Adipocyte (in vitro differentiated cells): ENCODE data around the gene RHOBTB3.

Source experiments
- DNase-seq: peaks from one replicate; pipeline ENCODE4 v3.0.0-alpha.2; 2015; ENCODE audit warnings: low read depth
- H3K27me3 ChIP-seq: replicated peaks from 2 replicates; pipeline ENCODE4 v1.7.0; 2013; ENCODE audit warnings: mild to moderate bottlenecking, low read length, moderate library complexity; ENCODE audit not compliant: control insufficient read depth, insufficient read depth
- H3K36me3 ChIP-seq: 2 replicates; pipeline ENCODE4 v1.7.0; 2013; ENCODE audit warnings: low read length, mild to moderate bottlenecking, moderate library complexity; ENCODE audit not compliant: control insufficient read depth, insufficient read depth, severe bottlenecking
- H3K4me1 ChIP-seq: 2 replicates; pipeline ENCODE4 v1.7.0; 2013; ENCODE audit warnings: mild to moderate bottlenecking, low read length, moderate library complexity; ENCODE audit not compliant: control insufficient read depth, insufficient read depth
- H3K4me3 ChIP-seq: 2 replicates; pipeline ENCODE4 v1.7.0; 2013; ENCODE audit warnings: mild to moderate bottlenecking, low read length, moderate library complexity
- H3K9ac ChIP-seq: 2 replicates; pipeline ENCODE4 v1.7.0; 2013; ENCODE audit warnings: mild to moderate bottlenecking, low read length, moderate library complexity
- H3K9me3 ChIP-seq: 2 replicates; pipeline ENCODE4 v1.7.0; 2013; ENCODE audit warnings: mild to moderate bottlenecking, low read length, moderate library complexity; ENCODE audit not compliant: control insufficient read depth

RHOBTB3 gene

GRCh38 chr5:95794070-95794516 lies 63.0 kb downstream of the RHOBTB3 start:
- Histone ChIP-seq H3K36me3 (peaks cover 77% of the 10 kb centered on the region), H3K27me3 (no peaks in the 10 kb centered on the region), H3K4me3 (no peak overlapping the region), H3K4me1 (peaks cover 4% of the 10 kb centered on the region), H3K9ac (no peak overlapping the region), H3K9me3 (no peaks in the 10 kb centered on the region)
- DNase-seq = peak; percentile 52

- Histone ChIP-seq H3K4me3 (no peak overlapping the region), H3K36me3 (peaks cover 47% of the 10 kb centered on the region), H3K27me3 (no peaks in the 10 kb centered on the region), H3K9me3 (no peaks in the 10 kb centered on the region), H3K9ac (no peak overlapping the region), H3K4me1 (peaks cover 19% of the 10 kb centered on the region)
- no peak for DNase-seq
Measured at GRCh38 chr5:95797301-95797700, 66.2 kb downstream of the RHOBTB3 start.

- no peak overlapping the region for H3K4me3 ChIP-seq
- no peaks in the 10 kb centered on the region for H3K27me3 ChIP-seq
- no peak overlapping the region for H3K9ac ChIP-seq
- no peak for DNase-seq
- peaks cover 40% of the 10 kb centered on the region for H3K36me3 ChIP-seq
- H3K4me1 ChIP-seq = peaks cover 19% of the 10 kb centered on the region
- no peaks in the 10 kb centered on the region for H3K9me3 ChIP-seq
Measured at GRCh38 chr5:95798048-95798447, 66.9 kb downstream of the RHOBTB3 start.

- Histone ChIP-seq H3K36me3 (peaks cover 35% of the 10 kb centered on the region), H3K9ac (no peak overlapping the region), H3K27me3 (no peaks in the 10 kb centered on the region), H3K9me3 (no peaks in the 10 kb centered on the region), H3K4me1 (peaks cover 19% of the 10 kb centered on the region), H3K4me3 (no peak overlapping the region)
- no peak for DNase-seq
Measured at GRCh38 chr5:95798545-95798944, 67.4 kb downstream of the RHOBTB3 start.

- Histone ChIP-seq H3K4me3 (no peak overlapping the region), H3K27me3 (no peaks in the 10 kb centered on the region), H3K9ac (no peak overlapping the region), H3K36me3 (peaks cover 27% of the 10 kb centered on the region), H3K9me3 (no peaks in the 10 kb centered on the region), H3K4me1 (peaks cover 19% of the 10 kb centered on the region)
- no peak for DNase-seq
Measured at GRCh38 chr5:95799191-95799835, 68.2 kb downstream of the RHOBTB3 start.

- DNase-seq = no peak
- no peak overlapping the region for H3K9ac ChIP-seq
- H3K36me3 ChIP-seq = peaks cover 17% of the 10 kb centered on the region
- no peaks in the 10 kb centered on the region for H3K27me3 ChIP-seq
- H3K4me1 ChIP-seq = peaks cover 19% of the 10 kb centered on the region
- H3K4me3 ChIP-seq = no peak overlapping the region
- no peaks in the 10 kb centered on the region for H3K9me3 ChIP-seq
Measured at GRCh38 chr5:95800553-95800952, 69.4 kb downstream of the RHOBTB3 start.

- H3K27me3 ChIP-seq = no peaks in the 10 kb centered on the region
- H3K36me3 ChIP-seq = peaks cover 8% of the 10 kb centered on the region
- no peak overlapping the region for H3K4me3 ChIP-seq
- no peak for DNase-seq
- no peaks in the 10 kb centered on the region for H3K9me3 ChIP-seq
- peak overlapping the region; percentile 0 for H3K9ac ChIP-seq
- peaks cover 19% of the 10 kb centered on the region for H3K4me1 ChIP-seq
Measured at GRCh38 chr5:95801532-95801931, 70.4 kb downstream of the RHOBTB3 start.

GRCh38 chr5:95801961-95802360 lies 70.8 kb downstream of the RHOBTB3 start:
- H3K27me3 ChIP-seq = no peaks in the 10 kb centered on the region
- peaks cover 19% of the 10 kb centered on the region for H3K4me1 ChIP-seq
- H3K4me3 ChIP-seq = no peak overlapping the region
- H3K9me3 ChIP-seq = no peaks in the 10 kb centered on the region
- DNase-seq = no peak
- peaks cover 3% of the 10 kb centered on the region for H3K36me3 ChIP-seq
- H3K9ac ChIP-seq = no peak overlapping the region

GRCh38 chr5:95803271-95804148 lies 72.4 kb downstream of the RHOBTB3 start:
- DNase-seq = no peak
- H3K36me3 ChIP-seq = peaks cover 2% of the 10 kb centered on the region
- H3K27me3 ChIP-seq = no peaks in the 10 kb centered on the region
- H3K9ac ChIP-seq = no peak overlapping the region
- no peaks in the 10 kb centered on the region for H3K9me3 ChIP-seq
- H3K4me3 ChIP-seq = no peak overlapping the region
- H3K4me1 ChIP-seq = peaks cover 23% of the 10 kb centered on the region

- no peaks in the 10 kb centered on the region for H3K36me3 ChIP-seq
- H3K27me3 ChIP-seq = no peaks in the 10 kb centered on the region
- DNase-seq = no peak
- H3K9ac ChIP-seq = no peak overlapping the region
- no peaks in the 10 kb centered on the region for H3K9me3 ChIP-seq
- peaks cover 32% of the 10 kb centered on the region for H3K4me1 ChIP-seq
- H3K4me3 ChIP-seq = no peak overlapping the region
Measured at GRCh38 chr5:95804736-95805539, 73.8 kb downstream of the RHOBTB3 start.

GRCh38 chr5:95806687-95807086 lies 75.6 kb downstream of the RHOBTB3 start:
- Histone ChIP-seq H3K27me3 (no peaks in the 10 kb centered on the region), H3K4me1 (peaks cover 35% of the 10 kb centered on the region), H3K36me3 (no peaks in the 10 kb centered on the region), H3K4me3 (no peak overlapping the region), H3K9me3 (no peaks in the 10 kb centered on the region), H3K9ac (no peak overlapping the region)
- DNase-seq = no peak
